IPS DF 4.7 (cell line): ENCODE results near the gene LTBP2.
"Not testable (repeated sequence)": the region's sequence is repeated elsewhere in the genome, so short reads cannot be mapped to it uniquely, and the experiment has no call there.

Experiments
- DNase-seq: peaks from one replicate; pipeline ENCODE4 v3.0.0-alpha.2; 2013; ENCODE audit warnings: low spot score; ENCODE audit errors: extremely low read depth

The LTBP2 gene

DNA sequence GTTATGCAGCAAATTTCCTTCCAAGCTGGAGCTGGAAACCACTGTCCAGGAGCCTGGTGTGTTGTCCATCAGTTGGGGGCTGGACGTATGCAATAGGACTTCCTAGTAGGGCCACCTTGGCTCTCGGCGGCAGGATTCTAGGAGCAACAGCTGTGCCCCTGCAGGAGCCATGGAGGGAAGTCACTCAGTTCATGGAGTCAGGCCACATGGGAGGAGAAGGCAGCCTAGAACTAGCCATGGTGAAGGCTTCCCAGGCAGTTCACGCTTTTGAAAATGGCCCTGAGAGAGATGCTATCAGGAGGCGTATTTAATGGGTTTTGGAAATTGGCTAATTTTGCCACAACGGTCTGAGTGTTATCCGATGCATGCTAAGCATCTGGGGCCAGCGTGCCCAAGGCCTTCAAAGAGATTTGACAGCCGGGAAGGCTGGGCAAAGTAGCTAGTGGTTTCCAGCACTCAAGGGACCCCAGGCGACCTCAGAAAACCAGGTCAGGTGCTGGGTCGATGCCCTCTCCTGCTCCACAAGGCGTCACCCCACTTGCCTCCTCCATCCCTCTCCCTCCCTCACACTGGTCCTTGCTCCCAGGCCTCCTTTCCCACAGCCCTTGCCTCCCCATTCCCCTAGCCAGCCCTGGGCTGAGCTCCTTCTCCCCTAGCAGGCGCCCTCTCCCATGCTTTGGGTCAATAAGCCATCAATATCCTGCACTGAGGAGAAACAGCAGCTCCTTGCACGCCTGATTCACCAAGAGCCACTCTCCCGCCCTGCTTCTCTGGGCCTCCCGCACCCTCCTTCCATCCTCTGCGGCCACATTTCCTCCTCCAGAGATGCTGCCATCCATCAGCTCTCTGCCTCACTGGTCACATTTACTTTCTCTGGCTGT, 155.1 kb downstream of the LTBP2 start:
- DNase-seq: no peak

DNA sequence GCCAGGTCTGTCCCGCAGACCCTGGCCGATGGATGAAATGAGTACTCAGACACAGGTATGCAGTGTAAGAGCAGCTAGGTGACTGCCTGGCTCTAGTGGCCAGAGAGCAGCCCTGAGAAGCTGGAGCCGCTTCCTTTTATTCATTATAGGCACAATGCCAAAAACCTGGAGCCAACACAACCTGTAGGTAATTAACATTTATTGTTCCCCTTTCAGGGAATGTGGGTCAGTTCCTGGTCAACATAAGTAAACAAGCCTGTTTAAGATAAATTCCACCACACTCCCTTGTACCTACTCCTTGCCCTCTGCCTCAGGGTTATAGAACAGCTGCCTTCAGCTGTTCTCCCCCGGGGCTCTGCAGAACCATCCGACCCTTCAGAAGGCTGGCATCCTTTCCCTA, 157.6 kb downstream of the LTBP2 start:
- DNase-seq: not testable (repeated sequence)
